OCI-LY1 (cell line): ENCODE data around the gene CFD.
"Not testable (repeated sequence)": the region's sequence is repeated elsewhere in the genome, so short reads cannot be mapped to it uniquely, and the experiment has no call there.

Source experiments
- H2AFZ ChIP-seq: fragments of 200-600 bp; sonication (generic), shearing (Covaris generic); 2 replicates; pipeline ENCODE4 v1.6.0; 2014; ENCODE audit warnings: antibody characterized with exemption, mild to moderate bottlenecking, low read length
- H3F3A ChIP-seq: fragments of 200-600 bp; sonication (generic), shearing (Covaris generic); 2 replicates; pipeline ENCODE4 v1.6.0; 2014; ENCODE audit warnings: mild to moderate bottlenecking, antibody characterized with exemption, low read length, moderate library complexity; ENCODE audit not compliant: insufficient read depth
- H3K27ac ChIP-seq: fragments of 200-600 bp; sonication (generic); 2 replicates; pipeline ENCODE4 v1.5.1; 2014; ENCODE audit warnings: low read length, mixed run types, mild to moderate bottlenecking, low read depth; ENCODE audit not compliant: poor library complexity, severe bottlenecking
- H3K27me3 ChIP-seq: fragments of 200-600 bp; sonication (generic); 2 replicates; pipeline ENCODE4 v1.6.0; 2014; ENCODE audit warnings: antibody characterized with exemption, mild to moderate bottlenecking, low read length, moderate library complexity; ENCODE audit not compliant: insufficient read depth
- H3K36me3 ChIP-seq: fragments of 200-600 bp; sonication (generic); 2 replicates; pipeline ENCODE4 v1.6.1; 2014; ENCODE audit warnings: mild to moderate bottlenecking, antibody characterized with exemption, low read length, moderate library complexity, mixed read lengths; ENCODE audit not compliant: insufficient read depth
- H3K4me1 ChIP-seq: fragments of 200-600 bp; sonication (generic); 2 replicates; pipeline ENCODE4 v1.5.1; 2014; ENCODE audit warnings: mild to moderate bottlenecking, low read length, moderate library complexity; ENCODE audit not compliant: insufficient read depth, severe bottlenecking
- H3K4me2 ChIP-seq: fragments of 200-600 bp; sonication (generic), shearing (Covaris generic); 2 replicates; pipeline ENCODE4 v1.6.1; 2014; ENCODE audit warnings: low read length
- H3K4me3 ChIP-seq: fragments of 200-600 bp; sonication (generic); 2 replicates; pipeline ENCODE4 v1.5.1; 2014; ENCODE audit warnings: low read length, low read depth, mild to moderate bottlenecking, mixed read lengths; ENCODE audit not compliant: poor library complexity, severe bottlenecking
- H3K79me2 ChIP-seq: fragments of 200-600 bp; shearing (Covaris generic); 2 replicates; pipeline ENCODE4 v1.6.1; 2016; ENCODE audit warnings: mixed run types, low read length, mixed read lengths; ENCODE audit not compliant: insufficient read depth
- H3K9ac ChIP-seq: fragments of 200-600 bp; sonication (generic), shearing (Covaris generic); 2 replicates; pipeline ENCODE4 v1.6.1; 2014; ENCODE audit warnings: mild to moderate bottlenecking, low read length, mixed read lengths
- H3K9me2 ChIP-seq: fragments of 200-600 bp; sonication (generic), shearing (Covaris generic); 2 replicates; pipeline ENCODE4 v1.6.1; 2014; ENCODE audit warnings: low read depth, mild to moderate bottlenecking, low read length, mixed read lengths
- H3K9me3 ChIP-seq: fragments of 200-600 bp; shearing (Covaris generic); 2 replicates; pipeline ENCODE4 v1.6.1; 2014; ENCODE audit warnings: low read length, mixed read lengths
- H4K20me1 ChIP-seq: fragments of 200-600 bp; sonication (generic), shearing (Covaris generic); 2 replicates; pipeline ENCODE4 v1.6.0; 2016; ENCODE audit warnings: mild to moderate bottlenecking, low read length; ENCODE audit not compliant: insufficient read depth
- CTCF ChIP-seq: fragments of 200-600 bp; sonication (generic), shearing (Covaris generic); IDR thresholded peaks from 2 replicates; pipeline ENCODE4 v1.5.1; 2017; ENCODE audit warnings: mild to moderate bottlenecking, antibody characterized with exemption, low read length, moderate library complexity, mixed read lengths
- EZH2 ChIP-seq: fragments of 200-600 bp; sonication (generic), shearing (Covaris generic); IDR thresholded peaks from 2 replicates; pipeline ENCODE4 v1.8.0; 2017; ENCODE audit warnings: borderline replicate concordance, mixed run types, mild to moderate bottlenecking, antibody characterized with exemption, low read length, moderate library complexity, mixed read lengths

CFD gene

GRCh38 chr19:845707-846521 lies 13.6 kb upstream of the CFD start:
- H3K9ac ChIP-seq: no peak overlapping the region
- H3K4me2 ChIP-seq: no peak overlapping the region
- no peak overlapping the region for H2AFZ ChIP-seq
- no peaks in the 10 kb centered on the region for H3F3A ChIP-seq
- TF ChIP-seq EZH2 (no peak), CTCF (no peak)
- no peaks in the 10 kb centered on the region for H4K20me1 ChIP-seq
- no peaks in the 10 kb centered on the region for H3K4me1 ChIP-seq
- no peaks in the 10 kb centered on the region for H3K36me3 ChIP-seq
- no peaks in the 10 kb centered on the region for H3K9me2 ChIP-seq
- no peak overlapping the region for H3K4me3 ChIP-seq
- peaks cover 4% of the 10 kb centered on the region; the same call in 1 of the 2 replicates for H3K27me3 ChIP-seq
- no peaks in the 10 kb centered on the region for H3K9me3 ChIP-seq
- H3K79me2 ChIP-seq: no peaks in the 10 kb centered on the region
- H3K27ac ChIP-seq: no peak overlapping the region

GRCh38 chr19:848386-848921 lies 11.0 kb upstream of the CFD start:
- Histone ChIP-seq H3K4me1 (no peaks in the 10 kb centered on the region), H3K4me2 (no peak overlapping the region)

GRCh38 chr19:849195-849594 lies 10.3 kb upstream of the CFD start:
- H3K9ac ChIP-seq, H3K79me2 ChIP-seq, H3K27ac ChIP-seq, H3K9me3 ChIP-seq, H2AFZ ChIP-seq, H3K27me3 ChIP-seq, H3K4me3 ChIP-seq, H3K4me2 ChIP-seq, H3K9me2 ChIP-seq, H3K4me1 ChIP-seq, H4K20me1 ChIP-seq, H3K36me3 ChIP-seq, H3F3A ChIP-seq: not testable (repeated sequence)

More at GRCh38 chr19:848386-848921, 11.0 kb upstream of the CFD start:
- H3K79me2 ChIP-seq: no peaks in the 10 kb centered on the region
- no peaks in the 10 kb centered on the region for H3K9me3 ChIP-seq
- no peak overlapping the region for H3K4me3 ChIP-seq
- no peaks in the 10 kb centered on the region for H4K20me1 ChIP-seq
- H3K9me2 ChIP-seq: no peaks in the 10 kb centered on the region
- H3F3A ChIP-seq: no peaks in the 10 kb centered on the region
- H3K27me3 ChIP-seq: peaks cover 4% of the 10 kb centered on the region; the same call in 1 of the 2 replicates
- H3K27ac ChIP-seq: no peak overlapping the region
- H2AFZ ChIP-seq: no peak overlapping the region
- no peak for TF ChIP-seq CTCF
- TF ChIP-seq EZH2: no peak
- H3K9ac ChIP-seq: no peak overlapping the region
- H3K36me3 ChIP-seq: no peaks in the 10 kb centered on the region
